ENCODE data around the gene AIMP1.

GRCh38 chr4:106316773-106317409 lies 541 bp downstream of the AIMP1 start:
- no peak for TF ChIP-seq CTCF (IDR thresholded peaks at IDR 0.05)
- no peak for TF ChIP-seq CREB1 (CRISPR knock-in tag; IDR thresholded peaks at IDR 0.05)
- TF ChIP-seq IRF2 (CRISPR knock-in tag; IDR thresholded peaks at IDR 0.05; ENCODE audit: borderline replicate concordance, low read depth): no peak
- TF ChIP-seq MAX (CRISPR knock-in tag; IDR thresholded peaks at IDR 0.05): no peak
- TF ChIP-seq AFF4 (CRISPR knock-in tag; IDR thresholded peaks at IDR 0.05; ENCODE audit: borderline replicate concordance): no peak
- TF ChIP-seq CBFB (CRISPR knock-in tag; IDR thresholded peaks at IDR 0.05; ENCODE audit: low read depth): no peak
- TF ChIP-seq TCF7 (CRISPR knock-in tag; IDR thresholded peaks at IDR 0.05; ENCODE audit: low read depth): no peak
- no peak for TF ChIP-seq ZNF138 (CRISPR knock-in tag; conservative IDR thresholded peaks at IDR 0.05)
- no peak for TF ChIP-seq ZNF121 (CRISPR knock-in tag; IDR thresholded peaks at IDR 0.05)
- TF ChIP-seq TEAD1 (CRISPR knock-in tag; IDR thresholded peaks at IDR 0.05): no peak
